ENCODE results near the gene SLC12A9. TPM values are rescaled to one million over a fixed set of nuclear protein-coding genes. Genes with fewer than 3 reads are reported as not detected.

The SLC12A9 gene
- total RNA-seq, 1 donor from 2014 or later, result 37.1 TPM

GRCh38 chr7:100818366-100818765 is 34.1 kb upstream of the SLC12A9 start:
- Mint-ChIP-seq H3K9me3 (no peaks in the 10 kb centered on the region), H3K27ac (no peak overlapping the region), H3K36me3 (peaks cover 22% of the 10 kb centered on the region), H3K27me3 (no peaks in the 10 kb centered on the region), H3K4me3 (no peak overlapping the region), H3K4me1 (ENCODE audit: unreplicated experiment) (no peaks in the 10 kb centered on the region)
- no peak for TF ChIP-seq CTCF (conservative IDR thresholded peaks at IDR 0.05)
- DNase-seq (ENCODE audit: extremely low spot score, unreplicated experiment), result no peak

GRCh38 chr7:100818825-100819224 is 33.7 kb upstream of the SLC12A9 start:
- no peak for TF ChIP-seq CTCF (conservative IDR thresholded peaks at IDR 0.05)
- DNase-seq (ENCODE audit: extremely low spot score, unreplicated experiment), result no peak
- no peak overlapping the region for H3K4me3 Mint-ChIP-seq
- H3K27me3 Mint-ChIP-seq, result no peaks in the 10 kb centered on the region
- no peaks in the 10 kb centered on the region for H3K4me1 Mint-ChIP-seq (ENCODE audit: unreplicated experiment)
- H3K9me3 Mint-ChIP-seq, result no peaks in the 10 kb centered on the region
- no peak overlapping the region for H3K27ac Mint-ChIP-seq
- peaks cover 22% of the 10 kb centered on the region for H3K36me3 Mint-ChIP-seq

GRCh38 chr7:100819586-100819985 is 32.9 kb upstream of the SLC12A9 start:
- no peaks in the 10 kb centered on the region for H3K27me3 Mint-ChIP-seq
- peaks cover 22% of the 10 kb centered on the region for H3K36me3 Mint-ChIP-seq
- DNase-seq (ENCODE audit: extremely low spot score, unreplicated experiment), result no peak
- no peaks in the 10 kb centered on the region for H3K4me1 Mint-ChIP-seq (ENCODE audit: unreplicated experiment)
- TF ChIP-seq CTCF (conservative IDR thresholded peaks at IDR 0.05), result no peak
- no peak overlapping the region for H3K4me3 Mint-ChIP-seq
- no peaks in the 10 kb centered on the region for H3K9me3 Mint-ChIP-seq
- H3K27ac Mint-ChIP-seq, result no peak overlapping the region

- Mint-ChIP-seq H3K36me3 (peaks cover 20% of the 10 kb centered on the region), H3K27me3 (no peaks in the 10 kb centered on the region), H3K4me3 (no peak overlapping the region), H3K9me3 (no peaks in the 10 kb centered on the region), H3K27ac (no peak overlapping the region), H3K4me1 (ENCODE audit: unreplicated experiment) (peaks cover 9% of the 10 kb centered on the region)
- no peak for TF ChIP-seq CTCF (conservative IDR thresholded peaks at IDR 0.05)
- DNase-seq (ENCODE audit: extremely low spot score, unreplicated experiment), result no peak
These were observed 30.0 kb upstream of the SLC12A9 start for GRCh38 chr7:100822236-100823139.

- H3K36me3 Mint-ChIP-seq, result peaks cover 20% of the 10 kb centered on the region
- TF ChIP-seq CTCF (conservative IDR thresholded peaks at IDR 0.05), result no peak
- no peaks in the 10 kb centered on the region for H3K9me3 Mint-ChIP-seq
- no peak for DNase-seq (ENCODE audit: extremely low spot score, unreplicated experiment)
- H3K27ac Mint-ChIP-seq, result no peak overlapping the region
- no peak overlapping the region for H3K4me3 Mint-ChIP-seq
- peaks cover 13% of the 10 kb centered on the region for H3K4me1 Mint-ChIP-seq (ENCODE audit: unreplicated experiment)
- H3K27me3 Mint-ChIP-seq, result no peaks in the 10 kb centered on the region
These were observed 29.4 kb upstream of the SLC12A9 start for GRCh38 chr7:100823140-100823525.

All from type B pancreatic cell (in vitro differentiated cells).